ENCODE measurements around the gene TEF.
"Not testable (repeated sequence)": the region's sequence is repeated elsewhere in the genome, so short reads cannot be mapped to it uniquely, and the experiment has no call there.

Gene TEF

DNA sequence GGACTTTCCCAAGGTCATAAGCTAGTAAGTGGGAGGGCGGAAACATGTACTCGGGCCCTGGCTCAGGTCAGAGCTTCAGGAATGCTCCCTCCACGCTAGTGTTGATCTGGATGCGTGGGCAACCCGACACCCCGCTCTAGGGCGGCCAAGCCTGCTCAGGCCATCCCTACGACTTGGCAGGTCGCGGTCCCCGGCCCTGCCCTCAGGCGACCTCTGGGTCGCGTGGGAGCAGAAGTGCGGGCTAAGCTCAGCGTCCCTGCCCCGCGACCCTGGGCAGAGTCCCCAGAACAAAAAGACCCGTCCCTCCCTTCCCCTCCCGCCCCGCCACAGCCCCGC, 781 bp upstream of the TEF start:
- no peak for DNase-seq (ENCODE audit: low spot score)

DNA sequence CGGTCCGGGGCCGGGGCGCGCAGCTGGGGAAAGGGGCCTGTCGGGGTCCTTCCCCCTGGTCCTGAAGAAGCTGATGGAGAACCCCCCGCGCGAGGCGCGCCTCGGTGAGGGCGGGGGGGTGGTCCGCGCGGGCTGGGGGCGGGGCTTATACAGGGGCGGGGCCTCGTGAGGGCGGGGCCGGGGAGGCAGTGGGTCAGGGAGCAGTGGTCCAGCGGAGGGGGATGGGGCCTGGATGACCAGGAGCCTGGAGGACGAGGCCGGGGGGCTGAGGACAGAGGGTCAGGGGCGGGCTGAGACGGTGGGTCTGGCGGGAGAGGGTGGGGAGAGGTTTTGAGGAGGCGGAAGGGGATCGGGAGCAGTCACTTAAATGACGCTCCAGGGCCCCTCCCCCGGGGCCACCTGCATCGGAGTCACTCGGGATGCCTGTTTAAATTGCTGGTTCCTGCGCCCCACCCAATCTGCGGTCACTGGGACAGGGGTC, 396 bp downstream of the TEF start:
- DNase-seq (ENCODE audit: low spot score), result peak; percentile 62

DNA sequence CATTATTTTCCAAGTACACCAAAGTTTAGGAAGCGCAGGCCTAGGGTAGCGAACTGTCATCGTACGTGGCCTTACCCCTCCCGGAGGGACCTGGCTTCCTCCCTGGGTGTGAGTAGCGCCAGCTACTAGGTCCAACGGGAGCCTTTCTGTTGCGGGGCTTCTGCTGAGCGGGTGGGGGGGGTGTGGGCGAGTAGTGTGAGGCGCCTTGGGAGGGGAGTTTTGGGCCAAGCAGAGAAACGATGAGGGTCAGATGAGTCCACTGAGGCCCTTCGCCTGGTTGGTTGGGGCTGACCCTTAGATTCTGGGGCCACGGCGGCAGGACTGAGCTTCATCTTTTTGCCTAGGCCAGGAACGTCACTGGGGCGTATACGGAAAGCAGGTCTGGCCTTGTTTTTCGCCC, 868 bp downstream of the TEF start:
- DNase-seq (ENCODE audit: low spot score), result no peak

DNA sequence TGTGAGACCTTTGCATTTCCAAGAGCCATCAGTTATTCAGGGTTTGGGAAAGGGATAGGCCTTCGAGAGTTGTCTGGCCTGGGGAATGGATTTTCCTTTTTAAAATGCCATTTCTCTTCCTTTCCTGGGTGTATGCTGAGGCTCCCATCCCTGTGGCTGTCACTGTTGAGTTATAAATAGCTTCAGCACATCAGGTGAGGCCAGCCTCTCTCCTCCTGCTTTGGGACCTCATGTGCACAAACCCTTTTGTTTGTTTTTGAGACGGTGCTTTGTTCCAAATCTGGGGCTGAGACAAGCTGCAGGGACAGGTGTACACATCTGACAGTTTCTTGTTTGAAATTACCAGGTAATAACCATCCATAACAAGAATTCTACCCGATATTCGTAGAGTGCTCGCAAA, 1.3 kb downstream of the TEF start:
- DNase-seq (ENCODE audit: low spot score), result no peak

DNA sequence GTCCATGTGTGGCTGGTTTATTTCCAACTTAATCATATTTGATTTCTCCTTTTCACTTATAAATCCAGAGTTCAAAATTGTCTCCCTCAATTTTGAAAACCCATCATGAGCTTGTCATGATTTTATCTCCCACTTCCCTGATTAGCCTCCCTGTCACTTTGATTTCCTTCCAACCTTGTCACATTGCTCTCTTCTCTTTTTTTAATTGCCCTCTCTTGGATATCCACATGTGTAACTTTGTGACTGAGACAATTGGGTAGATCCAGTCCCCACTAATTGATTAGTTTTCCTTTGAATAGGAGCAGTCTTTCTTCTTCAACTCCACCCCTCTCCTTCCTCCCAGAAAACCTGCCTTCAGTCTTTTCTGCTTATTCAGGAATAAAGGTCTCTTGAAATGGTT, 2.4 kb downstream of the TEF start:
- DNase-seq (ENCODE audit: low spot score), result no peak

DNA sequence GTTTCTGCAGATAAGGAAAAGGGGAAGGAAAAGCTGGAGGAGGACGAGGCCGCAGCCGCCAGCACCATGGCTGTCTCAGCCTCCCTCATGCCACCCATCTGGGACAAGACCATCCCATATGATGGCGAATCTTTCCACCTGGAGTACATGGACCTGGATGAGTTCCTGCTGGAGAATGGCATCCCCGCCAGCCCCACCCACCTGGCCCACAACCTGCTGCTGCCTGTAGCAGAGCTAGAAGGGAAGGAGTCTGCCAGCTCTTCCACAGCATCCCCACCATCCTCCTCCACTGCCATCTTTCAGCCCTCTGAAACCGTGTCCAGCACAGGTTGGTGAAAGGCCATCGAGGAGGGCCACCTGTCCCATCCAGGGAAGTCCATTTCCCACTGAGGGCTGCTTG, 5.6 kb downstream of the TEF start:
- DNase-seq (ENCODE audit: low spot score), result no peak

DNA sequence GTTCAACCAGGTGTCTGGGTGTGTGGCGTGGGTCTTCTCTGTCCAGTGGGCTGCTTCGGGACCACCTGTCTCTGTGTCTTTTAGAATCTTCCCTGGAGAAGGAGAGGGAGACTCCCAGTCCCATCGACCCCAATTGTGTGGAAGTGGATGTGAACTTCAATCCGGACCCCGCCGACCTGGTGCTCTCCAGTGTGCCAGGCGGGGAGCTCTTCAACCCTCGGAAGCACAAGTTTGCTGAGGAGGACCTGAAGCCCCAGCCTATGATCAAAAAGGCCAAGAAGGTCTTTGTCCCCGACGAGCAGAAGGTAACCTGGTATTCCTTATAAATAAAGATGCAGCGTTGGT, 12.2 kb downstream of the TEF start:
- DNase-seq (ENCODE audit: low spot score), result no peak

DNA sequence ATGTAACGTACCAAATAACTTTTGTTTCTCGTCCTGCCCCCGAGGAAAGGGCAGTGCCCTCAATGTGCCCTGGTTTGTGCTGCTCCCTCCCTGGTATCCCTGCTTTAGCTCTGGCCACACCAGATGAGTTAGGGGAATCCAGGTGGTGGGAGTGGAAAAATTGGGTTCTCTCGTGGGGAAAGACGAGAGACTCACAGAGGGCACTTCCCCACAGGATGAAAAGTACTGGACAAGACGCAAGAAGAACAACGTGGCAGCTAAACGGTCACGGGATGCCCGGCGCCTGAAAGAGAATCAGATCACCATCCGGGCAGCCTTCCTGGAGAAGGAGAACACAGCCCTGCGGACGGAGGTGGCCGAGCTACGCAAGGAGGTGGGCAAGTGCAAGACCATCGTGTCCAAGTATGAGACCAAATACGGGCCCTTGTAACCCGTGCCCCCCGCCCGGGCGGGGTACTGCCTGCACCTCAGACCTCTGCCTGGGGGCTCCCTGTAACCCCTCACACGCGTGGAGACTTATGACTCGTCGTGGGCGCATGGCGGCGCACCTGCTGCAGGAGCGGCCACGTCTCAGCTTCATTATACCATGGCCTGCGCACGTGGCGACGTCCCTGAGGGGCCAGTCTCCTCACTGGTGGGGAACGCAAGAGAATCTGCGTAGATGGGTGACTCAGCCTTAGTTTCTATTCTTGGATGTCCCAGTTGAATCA, 13.9 kb downstream of the TEF start:
- DNase-seq (ENCODE audit: low spot score), result no peak

DNA sequence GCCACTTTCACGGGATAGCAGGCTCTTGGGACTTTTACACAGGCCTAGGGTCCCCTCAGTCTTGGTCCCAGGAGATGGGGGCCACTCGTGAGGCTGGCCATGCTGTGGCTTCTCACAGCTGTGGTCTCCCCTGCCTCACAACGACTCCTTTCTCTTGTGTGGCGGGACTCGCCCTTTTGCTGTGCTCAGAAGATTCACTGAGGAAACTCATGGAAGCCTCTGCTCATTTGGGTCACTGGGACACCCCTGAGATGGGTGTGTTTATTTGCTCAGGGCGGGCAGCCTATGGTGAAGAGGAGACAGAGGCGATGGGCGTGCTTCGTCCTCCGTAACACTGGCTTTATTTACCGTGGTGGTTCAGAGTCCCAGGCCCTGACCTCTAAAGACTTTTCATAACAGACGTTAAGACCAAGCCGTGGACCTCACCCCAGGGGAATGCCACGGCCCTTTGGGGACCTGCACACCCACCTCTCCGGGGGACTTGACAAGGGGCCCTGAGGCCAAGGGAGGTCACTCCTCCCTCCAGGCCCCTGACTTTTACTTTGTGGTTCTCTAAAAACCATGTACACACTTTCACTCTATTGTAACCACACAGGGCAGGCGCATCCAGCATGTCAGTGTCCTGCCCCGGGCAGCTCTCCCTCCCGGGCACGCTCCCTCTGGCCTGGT, 15.5 kb downstream of the TEF start:
- no peak for DNase-seq (ENCODE audit: low spot score)

DNA sequence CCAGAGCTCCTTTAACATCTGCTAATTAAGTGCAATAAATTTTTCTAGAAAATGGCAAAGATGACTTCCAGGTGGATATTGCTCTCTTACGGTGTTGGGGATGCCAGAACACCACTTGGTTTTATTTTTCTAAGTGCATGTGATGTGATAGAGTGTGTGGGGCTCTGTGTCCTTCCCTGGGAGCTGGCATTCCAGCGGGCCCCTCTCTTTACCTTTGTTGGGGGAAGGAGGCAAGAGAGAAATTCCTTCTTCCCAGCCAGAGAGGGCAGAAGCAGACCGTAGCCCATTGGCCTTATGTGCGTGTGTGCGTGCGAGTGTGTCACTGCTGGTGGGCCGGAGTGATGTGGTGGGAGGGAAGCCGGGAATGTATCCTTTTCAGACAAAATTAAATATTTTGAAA, 17.2 kb downstream of the TEF start:
- no peak for DNase-seq (ENCODE audit: low spot score)

DNA sequence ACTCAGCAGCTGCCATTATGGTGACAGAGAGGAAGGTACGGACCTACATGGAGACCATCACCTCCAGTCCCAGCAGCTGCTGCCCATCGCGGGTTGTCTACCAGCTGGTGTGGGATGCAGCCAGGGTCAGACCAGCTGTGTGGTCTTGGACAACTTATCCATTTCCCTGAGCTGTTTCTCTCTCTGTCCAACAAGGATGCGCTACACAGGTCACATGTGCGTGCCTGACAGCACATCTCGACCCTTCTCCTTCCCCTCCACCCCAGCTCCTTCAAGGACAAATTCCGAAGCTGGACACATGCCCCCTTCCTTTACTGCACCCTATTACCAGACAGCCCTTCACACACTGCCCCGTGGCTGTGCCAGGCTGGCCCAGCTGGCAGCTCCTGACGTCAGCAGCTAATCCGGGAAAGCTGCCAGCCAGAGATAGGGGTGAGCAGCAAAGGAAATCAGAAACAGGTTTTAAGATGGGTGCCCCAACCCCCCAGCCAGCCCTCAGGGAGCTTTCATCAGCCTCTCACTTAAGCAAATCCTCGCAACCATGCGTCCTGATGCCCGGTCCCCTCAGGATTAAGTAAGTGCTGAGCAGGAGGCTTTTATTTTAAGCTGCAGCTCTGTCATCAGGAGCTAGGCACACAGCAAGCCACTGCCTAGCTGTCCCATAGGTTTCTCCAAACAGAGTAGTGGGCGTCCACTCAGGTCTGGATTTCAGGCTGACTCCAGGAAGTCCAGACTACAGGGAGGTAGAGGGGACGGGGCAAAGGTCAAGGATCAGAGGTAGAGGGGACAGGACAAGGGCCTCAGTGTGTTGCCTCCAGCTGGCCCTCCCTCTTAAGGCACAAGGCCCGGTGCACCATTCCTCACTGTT, 20.3 kb downstream of the TEF start:
- no peak for DNase-seq (ENCODE audit: low spot score)

DNA sequence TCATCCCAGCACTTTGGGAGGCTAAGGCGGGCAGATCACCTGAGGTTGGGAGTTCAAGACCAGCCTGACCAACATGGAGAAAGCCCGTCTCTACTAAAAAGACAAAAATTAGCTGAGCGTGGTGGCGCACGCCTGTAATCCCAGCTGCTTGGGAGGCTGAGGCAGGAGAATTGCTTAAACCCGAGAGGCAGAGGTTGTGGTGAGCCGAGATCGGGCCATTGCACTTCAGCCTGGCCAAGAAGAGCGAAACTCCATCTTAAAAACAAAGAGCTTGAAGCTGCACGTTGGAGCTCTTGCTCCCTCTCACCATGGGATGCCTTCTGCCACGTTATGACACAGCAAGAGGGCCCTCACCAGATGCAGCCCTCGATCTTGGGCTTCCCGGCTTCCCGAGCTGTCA, 21.1 kb downstream of the TEF start:
- not testable (repeated sequence) for DNase-seq (ENCODE audit: low spot score)

DNA sequence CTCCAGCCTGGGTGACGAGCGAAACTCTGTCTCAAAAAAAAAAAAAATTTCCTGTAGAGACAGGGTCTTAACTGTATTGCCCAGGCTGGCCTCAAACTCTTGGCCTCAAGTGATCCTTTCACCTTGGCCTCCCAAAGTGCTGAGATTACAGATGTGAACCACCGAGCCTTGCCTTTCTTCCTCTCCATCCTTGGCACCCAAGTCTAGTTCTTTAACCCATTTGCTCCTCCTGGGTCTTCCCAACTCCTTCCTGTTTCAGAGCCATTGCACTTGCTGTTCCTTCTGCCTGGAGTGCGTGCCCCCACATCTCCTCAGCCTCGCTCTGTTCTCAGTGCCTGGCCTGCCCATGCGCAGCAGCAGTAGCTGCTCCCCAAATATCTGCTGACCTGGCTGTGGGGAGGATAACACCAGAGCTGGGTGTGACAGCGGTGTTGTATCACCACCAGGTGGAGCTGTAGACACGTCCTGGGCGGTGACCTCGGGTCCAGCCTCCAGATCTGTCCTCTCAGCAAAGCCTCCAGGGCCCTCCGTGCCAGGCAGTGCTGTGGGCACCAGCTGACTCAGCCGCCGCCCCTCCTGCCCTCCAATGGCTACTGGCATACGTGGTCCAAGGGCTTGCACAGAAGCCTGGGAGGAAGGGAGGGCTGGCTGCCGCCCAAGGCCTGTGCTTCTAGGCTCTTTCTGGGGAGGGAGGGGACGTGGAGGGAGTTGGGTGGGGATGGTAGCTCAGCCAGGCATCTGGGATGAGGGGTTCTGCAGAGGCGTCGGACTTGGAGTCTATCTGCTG, 22.0 kb downstream of the TEF start:
- DNase-seq (ENCODE audit: low spot score), result peak; percentile 83

DNA sequence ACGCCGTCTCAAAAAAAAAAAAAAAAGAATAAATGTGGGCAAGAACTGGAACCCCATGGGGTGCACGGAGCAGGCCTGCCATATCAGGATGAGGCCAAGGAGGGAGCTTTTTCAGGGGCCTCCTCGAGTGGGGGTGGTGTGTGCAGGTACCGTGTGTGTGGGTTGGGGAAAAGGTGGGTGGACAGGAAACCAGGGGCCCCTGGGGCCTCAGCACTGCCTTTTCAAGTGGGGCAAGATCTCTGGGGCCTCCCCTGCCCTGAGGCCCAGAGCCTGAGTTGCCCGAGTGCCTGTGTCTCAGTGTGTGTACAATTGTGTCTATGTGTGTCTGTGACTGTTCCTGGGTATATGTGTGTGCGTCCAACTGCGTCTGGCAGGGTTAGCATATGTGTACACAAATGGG, 23.8 kb downstream of the TEF start:
- DNase-seq (ENCODE audit: low spot score), result no peak

DNA sequence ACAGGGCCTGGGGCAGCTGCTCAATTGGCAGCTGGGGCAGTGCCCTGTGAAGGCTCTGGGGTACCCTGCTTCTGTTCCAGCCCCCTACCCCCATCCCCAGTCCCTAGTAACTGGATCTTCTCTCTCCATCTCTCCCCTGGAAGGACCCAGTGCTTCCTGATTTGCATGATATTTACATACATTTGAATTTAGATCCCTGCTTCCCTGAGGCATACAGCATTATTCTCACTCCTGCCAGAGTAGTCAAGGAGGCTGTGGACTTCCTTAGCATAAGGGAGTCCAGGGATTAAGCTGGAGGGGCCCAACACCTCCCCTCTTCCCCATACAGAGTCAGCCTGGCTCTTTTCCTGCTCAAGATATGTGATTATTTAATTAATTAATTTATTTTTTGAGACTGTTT, 24.7 kb downstream of the TEF start:
- no peak for DNase-seq (ENCODE audit: low spot score)

DNA sequence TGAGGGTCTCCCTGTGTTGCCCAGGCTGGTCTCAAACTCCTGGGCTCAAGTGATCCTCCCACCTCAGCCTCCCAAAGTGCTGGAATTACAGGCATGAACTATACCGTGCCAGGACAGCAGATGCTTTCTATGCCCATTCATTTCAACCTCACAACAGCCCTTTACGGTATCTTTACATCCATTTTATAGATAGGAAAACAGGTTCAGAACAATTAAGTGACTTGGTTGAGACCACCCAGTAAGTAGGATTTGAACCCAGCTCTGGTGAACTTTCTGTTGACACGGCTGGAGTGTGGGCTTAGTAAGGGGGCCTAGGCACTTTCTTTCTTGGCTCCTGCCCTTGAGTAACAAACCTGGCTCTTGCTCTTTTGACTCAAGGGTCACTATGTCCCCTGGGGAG, 25.7 kb downstream of the TEF start:
- no peak for DNase-seq (ENCODE audit: low spot score)

DNA sequence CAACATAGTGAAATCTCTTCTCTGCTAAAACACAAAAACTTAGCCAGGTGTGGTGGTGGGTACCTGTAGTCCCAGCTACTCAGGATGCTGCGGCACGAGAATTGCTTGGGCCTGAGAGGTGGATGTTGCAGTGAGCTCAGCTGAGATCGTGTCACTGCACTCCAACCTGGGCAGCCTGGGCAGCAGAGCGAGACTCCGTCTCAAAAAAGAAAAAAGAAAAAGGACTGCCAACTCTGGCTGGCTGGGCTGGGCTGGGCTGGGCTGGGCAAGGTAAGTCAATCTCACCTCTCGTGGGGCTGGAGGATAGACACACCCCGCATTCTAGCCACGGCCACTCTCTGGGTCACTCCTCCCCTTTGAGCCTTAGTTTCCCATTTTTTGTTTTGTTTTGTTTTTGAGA, 26.9 kb downstream of the TEF start:
- DNase-seq (ENCODE audit: low spot score), result no peak

DNA sequence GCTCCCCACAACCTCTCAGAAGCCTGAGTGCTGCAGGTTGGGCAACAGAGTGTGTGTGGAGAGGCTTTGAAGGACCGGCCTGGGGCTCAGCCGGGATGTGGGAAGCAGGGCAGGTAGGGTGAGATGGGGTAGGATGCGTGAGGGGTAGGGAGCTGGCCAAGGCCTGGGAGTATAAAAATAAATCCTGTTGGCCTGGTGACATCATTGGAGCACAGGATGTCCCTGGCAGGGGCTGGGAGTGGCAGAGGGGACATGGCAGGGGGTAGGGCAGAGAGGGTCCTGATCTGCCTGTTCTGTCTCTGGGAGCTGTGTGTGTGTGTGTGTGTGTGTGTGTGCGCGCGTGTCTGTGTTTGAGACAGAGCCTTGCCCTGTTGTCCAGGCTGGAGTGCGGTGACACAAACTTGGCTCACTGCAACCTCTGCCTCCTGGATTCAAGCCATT, 28.6 kb downstream of the TEF start:
- DNase-seq (ENCODE audit: low spot score), result no peak

DNA sequence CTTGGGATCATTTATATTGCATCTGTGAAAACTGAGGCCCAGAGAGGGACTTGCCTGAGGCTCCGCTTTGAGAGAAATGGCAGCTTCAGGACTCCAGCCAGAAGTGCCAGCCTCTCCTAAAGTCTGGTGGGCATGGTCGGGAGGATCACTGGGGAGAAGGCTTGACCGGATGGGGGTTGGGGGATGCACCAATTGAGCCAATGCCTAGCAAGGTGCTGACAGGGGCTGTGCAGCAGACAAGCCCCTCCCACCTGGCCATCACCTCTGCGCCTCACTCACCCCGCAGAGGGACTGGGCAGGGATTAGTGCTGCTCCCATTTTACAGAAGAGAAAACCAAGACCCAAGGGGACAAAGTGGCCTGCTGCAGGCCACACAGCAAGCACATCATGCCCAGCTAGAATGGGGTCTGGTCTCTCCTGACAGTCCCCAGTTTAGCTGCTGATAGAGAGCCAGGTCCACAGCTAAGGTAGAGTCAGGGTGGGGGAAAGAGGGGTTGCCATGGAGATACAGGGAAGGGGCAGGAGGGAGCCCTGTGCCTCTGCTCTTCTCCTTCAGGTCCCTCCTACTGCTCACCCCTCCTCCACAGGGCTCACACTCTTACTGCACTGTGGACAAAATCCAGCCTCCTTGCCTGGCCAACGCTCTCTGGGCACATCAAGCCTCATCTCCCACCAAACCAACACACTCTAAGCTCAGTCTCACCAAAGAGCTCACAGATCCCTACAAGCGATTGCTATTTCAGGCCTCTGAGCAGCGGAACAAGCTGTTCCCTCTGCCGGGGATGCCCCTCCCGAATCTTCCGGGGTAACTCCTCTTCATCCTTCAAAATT, 29.5 kb downstream of the TEF start:
- peak; percentile 65 for DNase-seq (ENCODE audit: low spot score)

DNA sequence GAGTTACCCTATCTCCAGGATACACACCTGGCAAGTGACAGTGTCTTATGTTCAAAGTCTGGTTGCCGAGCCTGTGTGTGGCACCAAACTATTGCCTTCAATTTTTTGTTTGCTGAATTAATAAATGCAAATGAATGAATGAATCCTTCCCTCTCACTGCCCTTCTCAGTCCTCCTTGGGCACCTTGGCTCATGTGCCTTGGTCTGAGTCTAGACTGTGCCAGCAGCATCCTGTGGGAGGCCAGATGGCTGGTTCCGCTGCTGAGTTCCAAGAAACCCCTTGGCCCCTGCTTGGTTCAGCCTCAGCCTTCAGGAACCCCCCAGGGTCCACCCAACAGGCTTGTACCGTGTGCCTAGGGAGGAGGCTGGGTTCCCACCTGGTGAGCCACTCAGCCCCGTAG, 33.8 kb downstream of the TEF start:
- no peak for DNase-seq (ENCODE audit: low spot score)
